Pancreas (tissue), 10 donors: Measurements from ENCODE around the gene DPF3. TPM values are rescaled to one million over a fixed set of nuclear protein-coding genes. Genes with fewer than 3 reads are reported as not detected.

Experiments
- ATAC-seq, 4 donors: fragments of 200-7000 bp; cut with Tn5 transposase; one replicate each; pipeline versions ENCODE4 v1.8.0 to v1.9.1; 2020; ENCODE audit warnings: mild to moderate bottlenecking in 4 of 4, moderate library complexity in 4 of 4
- DNase-seq, 6 donors: peaks; one replicate each; pipeline ENCODE4 v3.0.0-alpha.2; 2020
- FAIRE-seq: peaks from 2 replicates; lab custom pipeline; 2012; peaks lifted over from hg19 to GRCh38; lab: Jason Lieb, UNC
- H3K27ac ChIP-seq, 4 donors: fragments of 200-600 bp; sonication (generic); 1 replicate in 3 of 4; 2 replicates in 1 of 4; pipeline versions ENCODE4 v1.5.0 to v1.8.0; 2020
- H3K27me3 ChIP-seq, 4 donors: fragments of 200-600 bp; one replicate each; pipeline ENCODE4 v1.8.0; 2021
- H3K36me3 ChIP-seq, 3 donors: fragments of 200-600 bp; sonication (generic) in 1 of 3; one replicate each; pipeline versions ENCODE4 v1.5.0 to v1.8.0; 2020 to 2021
- H3K4me1 ChIP-seq, 3 donors: fragments of 200-600 bp; one replicate each; pipeline ENCODE4 v1.8.0; 2021
- H3K4me3 ChIP-seq, 4 donors: fragments of 200-600 bp; sonication (generic) in 2 of 4; one replicate each; pipeline versions ENCODE4 v1.5.0 to v1.8.0; 2020 to 2021
- H3K9me3 ChIP-seq, 4 donors: fragments of 200-600 bp; one replicate each; pipeline ENCODE4 v1.8.0; 2021
- WGBS, 2 donors: extraction: QIAGEN DNeasy Blood & Tissue Kit; methylation state at CpG; one replicate each; pipeline ENCODE4 v1.1.7; 2013; 5-methylcytosine and 5-hydroxymethylcytosine counted together
- intact Hi-C, 3 donors: fragments of 100-400 bp; cut with DNase I; formaldehyde crosslinking; loops; one replicate each; pipeline versions ENCODE4 v1.11.1 to v1.14.2; 2022
- polyA plus RNA-seq, 2 donors: library from polyadenylated mRNA; stranded (reverse); fragments of 200-250 nt; gene quantifications; one replicate each; pipeline ENCODE4 v1.2.3, GENCODE V29; 2013
- total RNA-seq, 6 donors: library from RNA; stranded (reverse); fragmentation: NEBNext Ultra II Directional in 4 of 6; extraction: Animal tissue kit (Norgen Biotek cat#: 25700) in 4 of 6; gene quantifications; one replicate each; pipeline versions ENCODE4 v1.2.1 to v1.2.4, GENCODE V29; 2021 to 2023
- TF ChIP-seq, protein P1 (sequence below), 4 donors: fragments of 200-600 bp; sonication (generic) in 3 of 4; IDR thresholded peaks; one replicate each; pipeline versions ENCODE4 v1.5.0 to v1.8.0; 2021; ENCODE audit warnings: antibody characterized with exemption in 4 of 4
- donor health status: healthy with polysubstance abuse.
- donor health status: DM: no; HTN: no; CAD: no; lungs with moderate emphysema.
- donor health status: DM: no; HTN: no; CAD: no.
- donor health status: control.
- donor health status: control.
- donor health status: Bipolar disorder and iron deficiency.
- donor health status: DM: yes; HTN: yes; CAD: no.
- donor health status: DM: no; HTN: no; CAD: no.
- donor health status: DM: no; HTN: no; CAD: no.
- donor health status: DM: yes; HTN: yes; CAD: no.

The DPF3 gene
- 1 to 10 TPM in 3 of 6 donors, under 1 TPM in 3; 0.14 to 1.3 (median 1.1) TPM for total RNA-seq
- under 1 TPM; 0.46 to 0.77 TPM for polyA plus RNA-seq

GRCh38 chr14:72893636-72894322 is at the start of gene DPF3:
Gene DPF3, minus strand, starts transcription at chr14:72894101. Its CDS starts 13 bp downstream, at chr14:72894088.
- TF ChIP-seq, protein P1, sequence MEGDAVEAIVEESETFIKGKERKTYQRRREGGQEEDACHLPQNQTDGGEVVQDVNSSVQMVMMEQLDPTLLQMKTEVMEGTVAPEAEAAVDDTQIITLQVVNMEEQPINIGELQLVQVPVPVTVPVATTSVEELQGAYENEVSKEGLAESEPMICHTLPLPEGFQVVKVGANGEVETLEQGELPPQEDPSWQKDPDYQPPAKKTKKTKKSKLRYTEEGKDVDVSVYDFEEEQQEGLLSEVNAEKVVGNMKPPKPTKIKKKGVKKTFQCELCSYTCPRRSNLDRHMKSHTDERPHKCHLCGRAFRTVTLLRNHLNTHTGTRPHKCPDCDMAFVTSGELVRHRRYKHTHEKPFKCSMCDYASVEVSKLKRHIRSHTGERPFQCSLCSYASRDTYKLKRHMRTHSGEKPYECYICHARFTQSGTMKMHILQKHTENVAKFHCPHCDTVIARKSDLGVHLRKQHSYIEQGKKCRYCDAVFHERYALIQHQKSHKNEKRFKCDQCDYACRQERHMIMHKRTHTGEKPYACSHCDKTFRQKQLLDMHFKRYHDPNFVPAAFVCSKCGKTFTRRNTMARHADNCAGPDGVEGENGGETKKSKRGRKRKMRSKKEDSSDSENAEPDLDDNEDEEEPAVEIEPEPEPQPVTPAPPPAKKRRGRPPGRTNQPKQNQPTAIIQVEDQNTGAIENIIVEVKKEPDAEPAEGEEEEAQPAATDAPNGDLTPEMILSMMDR (IDR thresholded peaks at IDR 0.05) = no peak
- DNase-seq (peak; percentile 93 to 98 (median 97)), ATAC-seq (peak; percentile 95 to 99 (median 98)), FAIRE-seq (peak; percentile 96)
- Histone ChIP-seq H3K9me3 (no peaks in the 10 kb centered on the region), H3K36me3 (no peaks in the 10 kb centered on the region), H3K27me3 (peaks cover 0 to 7% (median 0%) of the 10 kb centered on the region in 4 donors), H3K4me3 (peak within 1 kb of the TSS; percentile 57 to 74 (median 64)), H3K4me1 (no peaks in the 10 kb centered on the region), H3K27ac (peak within 1 kb of the TSS in 2 of 4 donors; percentile 9 to 27)
- WGBS, 2 donors = 0 to 1% methylated on average over 45 to 54 of the region's 54 CpGs
- intact Hi-C loops = no loop called here

DNA sequence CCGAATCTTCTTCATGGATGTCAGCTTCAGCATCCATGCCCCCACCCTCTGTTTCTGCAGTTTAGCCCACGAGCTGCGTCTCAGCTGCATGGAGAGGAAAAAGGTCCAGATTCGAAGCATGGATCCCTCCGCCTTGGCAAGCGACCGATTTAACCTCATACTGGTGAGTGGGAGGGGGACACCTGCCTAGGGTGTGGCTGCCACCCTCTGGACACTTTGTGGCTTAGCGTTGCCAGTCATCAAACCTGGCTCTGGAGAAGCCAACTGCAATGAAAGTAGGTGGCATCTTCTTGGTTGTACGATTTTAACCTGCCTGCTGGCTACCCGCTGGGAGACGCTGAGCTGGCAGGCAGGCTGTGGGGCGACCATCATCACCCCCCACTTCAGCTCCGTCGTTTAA is 49.0 kb upstream of the DPF3 start:
- Histone ChIP-seq H3K9me3 (no peaks in the 10 kb centered on the region), H3K27ac (no peak overlapping the region), H3K4me3 (no peak overlapping the region), H3K27me3 (no peaks in the 10 kb centered on the region), H3K36me3 (peaks cover 0 to 31% (median 11%) of the 10 kb centered on the region in 3 donors), H3K4me1 (no peaks in the 10 kb centered on the region)
- TF ChIP-seq, protein P1 (IDR thresholded peaks at IDR 0.05) = no peak
- DNase-seq (no peak), ATAC-seq (no peak), FAIRE-seq (no peak)
- intact Hi-C loops = no loop called here
- WGBS, 2 donors = 89 to 96% methylated on average over 14 of the region's 14 CpGs

GRCh38 chr14:72941286-72941985 is 47.5 kb upstream of the DPF3 start:
- Histone ChIP-seq H3K27me3 (no peaks in the 10 kb centered on the region), H3K27ac (no peak overlapping the region), H3K4me3 (no peak overlapping the region), H3K9me3 (no peaks in the 10 kb centered on the region), H3K36me3 (peaks cover 0 to 31% (median 11%) of the 10 kb centered on the region in 3 donors), H3K4me1 (no peaks in the 10 kb centered on the region)
- no peak for ATAC-seq
- no peak for DNase-seq
- no peak for FAIRE-seq
- 83 to 87% methylated on average over 12 of the region's 12 CpGs for WGBS, 2 donors
- intact Hi-C loops = no loop called here
- TF ChIP-seq, protein P1 (IDR thresholded peaks at IDR 0.05) = no peak

DNA sequence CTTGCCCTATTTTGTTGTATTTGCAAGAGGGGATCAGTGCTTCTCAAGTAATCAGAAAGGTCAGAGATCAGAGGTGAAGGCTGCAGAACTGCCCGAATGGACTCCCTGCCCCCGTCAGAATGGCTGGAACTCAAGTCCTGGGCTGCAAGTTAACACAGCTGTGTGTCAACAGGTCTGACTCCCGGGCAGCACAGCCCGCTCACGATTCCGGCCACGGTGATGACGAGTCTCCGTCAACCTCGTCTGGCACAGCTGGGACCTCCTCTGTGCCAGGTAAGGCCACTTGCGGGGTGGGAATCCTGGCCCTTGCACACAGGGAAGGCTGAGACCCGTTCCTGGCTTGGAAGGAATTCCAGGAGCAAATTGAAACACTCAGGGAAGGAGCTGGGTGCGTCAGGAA is 45.7 kb upstream of the DPF3 start:
- no peak for FAIRE-seq
- Histone ChIP-seq H3K4me1 (no peaks in the 10 kb centered on the region), H3K27me3 (no peaks in the 10 kb centered on the region), H3K4me3 (no peak overlapping the region), H3K36me3 (peaks cover 0 to 31% (median 11%) of the 10 kb centered on the region in 3 donors), H3K27ac (no peak overlapping the region), H3K9me3 (no peaks in the 10 kb centered on the region)
- ATAC-seq = no peak
- WGBS, 2 donors = 57 to 75% methylated on average over 13 of the region's 13 CpGs
- intact Hi-C loops = no loop called here
- DNase-seq = no peak
- TF ChIP-seq, protein P1 (IDR thresholded peaks at IDR 0.05) = no peak
